ENCODE data around the gene ARFGAP2. TPM values are rescaled to one million over a fixed set of nuclear protein-coding genes. Genes with fewer than 3 reads are reported as not detected.
"Not testable (repeated sequence)": the region's sequence is repeated elsewhere in the genome, so short reads cannot be mapped to it uniquely, and the experiment has no call there.

The ARFGAP2 gene
- total RNA-seq, 1 experiment from 2014 or later = 111 TPM

- peak; percentile 43 for DNase-seq (ENCODE audit: low read depth)
Observed at GRCh38 chr11:47148903-47149531, 27.7 kb downstream of the ARFGAP2 start.

DNA sequence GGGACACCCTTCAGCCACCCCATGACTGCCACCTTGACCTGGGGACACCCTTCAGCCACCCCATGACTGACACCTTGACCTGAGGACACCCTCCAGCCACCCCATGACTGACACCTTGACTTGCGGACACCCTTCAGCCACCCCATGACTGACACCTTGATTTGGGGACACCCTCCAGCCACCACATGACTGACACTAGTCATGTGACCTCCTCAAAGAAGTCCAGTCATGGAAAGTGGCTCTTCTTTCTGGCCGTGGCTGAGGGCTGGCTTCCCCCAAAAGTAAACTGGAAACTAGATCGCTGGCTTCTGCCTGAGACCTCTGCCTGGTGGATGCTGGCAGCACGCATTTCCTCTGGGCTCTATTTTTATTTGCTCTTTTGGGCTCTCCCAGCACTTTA lies 28.4 kb downstream of the ARFGAP2 start:
- DNase-seq (ENCODE audit: low read depth) = no peak

DNA sequence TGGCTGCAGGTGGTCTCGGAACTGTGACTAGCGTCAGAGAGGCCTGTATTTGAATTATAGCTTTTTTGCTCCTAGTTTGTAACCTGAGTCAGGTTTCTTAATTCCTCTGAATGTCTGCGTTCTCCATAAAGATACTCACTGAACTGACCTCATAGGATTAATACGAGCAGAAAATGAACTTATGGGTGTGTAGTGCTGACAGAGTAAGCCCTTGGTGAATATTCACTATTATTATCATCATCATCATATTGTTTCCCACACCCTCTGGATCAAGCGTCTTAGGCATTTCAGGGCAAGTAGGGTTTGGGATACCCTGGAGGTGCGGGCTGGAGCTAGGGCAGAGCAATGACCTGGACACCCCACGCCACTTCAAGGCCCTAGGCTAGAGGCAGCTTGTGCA lies 29.0 kb downstream of the ARFGAP2 start:
- DNase-seq (ENCODE audit: low read depth) = no peak

GRCh38 chr11:47147250-47147649 lies 29.4 kb downstream of the ARFGAP2 start:
- no peak for DNase-seq (ENCODE audit: low read depth)

DNA sequence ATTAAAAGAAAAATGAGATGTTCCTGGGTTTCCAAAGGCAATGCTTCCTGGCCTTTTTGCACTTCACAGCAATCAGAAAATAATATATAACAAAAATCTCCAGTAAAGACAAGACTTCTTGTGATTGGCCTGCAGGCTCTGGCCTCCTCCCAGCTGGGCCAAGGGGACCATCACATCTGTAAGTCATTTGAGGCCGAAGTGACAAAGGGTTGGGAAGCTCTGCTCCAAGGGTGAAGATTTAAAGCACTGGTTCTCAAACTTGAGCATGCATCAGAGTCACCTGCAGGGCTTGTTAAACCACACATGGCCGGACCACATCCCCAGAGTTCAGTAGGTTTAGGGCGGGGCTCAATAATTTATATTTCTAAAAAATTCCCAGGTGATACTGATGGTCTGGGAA lies 32.1 kb downstream of the ARFGAP2 start:
- DNase-seq (ENCODE audit: low read depth) = no peak

- DNase-seq (ENCODE audit: low read depth) = peak; percentile 82
Observed at GRCh38 chr11:47143322-47143721, 33.4 kb downstream of the ARFGAP2 start.

DNA sequence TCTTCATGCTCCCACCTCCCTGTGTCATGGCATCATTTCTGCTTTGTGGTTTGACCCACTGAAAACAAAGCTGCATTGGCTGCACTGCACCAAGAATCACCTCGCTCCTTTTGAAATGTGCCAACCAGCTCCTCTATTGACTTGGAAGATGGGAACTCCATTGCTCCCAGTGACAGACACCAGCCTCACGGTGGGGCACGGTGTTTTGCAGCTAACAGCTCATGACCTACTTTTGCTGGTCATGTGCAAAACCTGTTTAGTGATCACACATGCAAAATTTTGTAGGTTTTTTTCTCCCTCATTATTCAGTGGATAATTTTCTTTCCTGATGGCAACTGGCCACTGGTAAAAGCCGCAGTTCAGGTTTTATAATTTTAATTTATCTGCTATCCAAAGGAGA lies 36.8 kb downstream of the ARFGAP2 start:
- no peak for DNase-seq (ENCODE audit: low read depth)

DNA sequence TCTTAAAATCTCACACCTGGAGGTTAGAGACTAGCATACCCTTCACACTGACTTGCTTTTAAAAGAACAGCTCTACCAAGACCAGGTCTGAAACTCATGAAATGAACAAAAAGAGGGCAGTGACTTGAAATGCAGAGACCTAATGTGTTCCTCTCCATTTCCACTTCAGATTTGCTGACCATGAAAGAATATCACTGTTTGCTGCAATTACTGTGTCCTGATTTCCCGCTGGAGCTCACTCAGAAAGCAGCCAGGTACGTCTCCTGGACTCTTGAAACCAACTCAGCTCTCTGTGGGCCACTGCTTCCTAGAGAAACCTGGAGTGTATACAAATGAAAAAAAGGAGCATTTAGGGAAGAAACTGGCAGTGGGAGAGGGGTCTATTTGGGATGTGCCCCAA lies 39.2 kb downstream of the ARFGAP2 start:
- DNase-seq (ENCODE audit: low read depth) = no peak

- no peak for DNase-seq (ENCODE audit: low read depth)
Observed at GRCh38 chr11:47136921-47137320, 39.8 kb downstream of the ARFGAP2 start.

DNA sequence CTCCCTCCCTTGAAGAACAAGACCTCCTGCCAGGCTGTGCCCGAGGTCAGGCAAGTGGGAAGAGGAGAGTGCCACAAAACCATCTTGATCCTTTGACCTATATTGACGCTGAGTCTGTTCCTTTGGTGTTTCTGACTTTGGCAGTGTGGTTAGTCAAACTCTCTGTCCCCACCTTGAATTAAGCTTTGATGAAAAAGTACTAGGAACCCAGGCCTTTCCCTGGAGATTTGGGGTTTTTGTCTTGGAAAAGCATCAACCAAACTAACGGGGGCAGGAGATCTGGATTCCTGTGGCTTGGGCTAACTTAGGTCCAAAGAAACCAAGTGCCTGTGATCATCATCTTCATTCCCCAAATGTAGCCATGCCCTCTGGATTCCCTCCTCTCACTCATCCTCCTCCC lies 40.4 kb downstream of the ARFGAP2 start:
- DNase-seq (ENCODE audit: low read depth) = peak; percentile 60

GRCh38 chr11:47132981-47133380 lies 43.7 kb downstream of the ARFGAP2 start:
- DNase-seq (ENCODE audit: low read depth) = no peak

DNA sequence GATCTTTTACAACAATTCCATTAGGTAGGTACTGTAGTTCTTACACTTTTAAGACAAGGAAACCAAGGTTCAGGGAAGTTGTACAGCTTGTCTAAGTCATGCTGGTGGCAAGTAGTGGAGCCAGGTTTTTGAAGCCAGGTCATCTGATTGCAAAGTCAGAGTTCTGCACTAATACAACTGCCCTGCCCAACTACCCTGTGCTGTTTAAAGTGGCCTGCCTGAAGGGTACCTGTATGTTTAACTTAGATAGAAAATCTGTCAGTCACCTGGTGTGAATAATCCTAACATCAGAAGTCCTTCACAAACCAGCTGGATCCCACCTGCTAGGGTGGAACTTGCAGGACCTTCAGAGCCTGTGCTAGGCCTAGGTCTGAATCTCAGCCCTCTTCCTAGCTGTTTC lies 44.2 kb downstream of the ARFGAP2 start:
- no peak for DNase-seq (ENCODE audit: low read depth)

DNA sequence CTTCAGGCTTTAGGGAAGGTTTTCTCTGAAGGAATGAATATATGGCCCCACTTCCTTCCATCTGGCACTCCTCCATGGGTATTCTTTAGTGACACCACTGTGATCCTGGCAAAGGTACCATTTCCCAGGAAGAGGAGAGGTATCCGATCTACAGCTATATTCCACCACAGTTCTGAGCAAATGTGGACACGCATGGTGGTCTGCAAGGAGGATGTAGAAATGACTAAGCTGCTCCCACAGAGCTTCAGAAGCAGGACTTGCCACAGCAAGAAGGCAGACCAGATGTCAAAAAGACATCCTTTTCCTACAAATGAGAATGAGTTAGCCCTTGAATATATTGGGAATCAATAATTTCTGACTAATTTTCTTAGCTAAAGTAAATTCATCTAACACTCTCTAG lies 45.5 kb downstream of the ARFGAP2 start:
- no peak for DNase-seq (ENCODE audit: low read depth)

DNA sequence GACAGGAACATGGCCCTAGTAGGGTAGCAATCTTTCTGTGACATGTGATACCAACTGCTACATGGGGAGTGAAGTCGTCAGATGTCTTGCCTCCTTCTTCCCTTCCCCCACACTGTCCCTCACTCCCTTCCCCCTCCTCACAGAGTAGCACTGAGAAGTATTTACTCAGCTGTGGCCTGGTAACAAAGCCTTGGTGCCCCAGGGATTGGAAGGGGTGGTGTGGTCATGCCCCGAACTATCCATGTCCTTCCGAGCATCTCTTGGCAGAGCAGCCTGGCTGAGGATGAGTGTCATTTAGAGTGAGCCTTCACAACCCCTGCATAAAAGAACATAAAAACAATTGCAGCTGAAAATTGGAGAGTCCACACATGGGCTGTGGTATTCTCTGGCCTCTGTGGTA lies 46.1 kb downstream of the ARFGAP2 start:
- peak; percentile 78 for DNase-seq (ENCODE audit: low read depth)

DNA sequence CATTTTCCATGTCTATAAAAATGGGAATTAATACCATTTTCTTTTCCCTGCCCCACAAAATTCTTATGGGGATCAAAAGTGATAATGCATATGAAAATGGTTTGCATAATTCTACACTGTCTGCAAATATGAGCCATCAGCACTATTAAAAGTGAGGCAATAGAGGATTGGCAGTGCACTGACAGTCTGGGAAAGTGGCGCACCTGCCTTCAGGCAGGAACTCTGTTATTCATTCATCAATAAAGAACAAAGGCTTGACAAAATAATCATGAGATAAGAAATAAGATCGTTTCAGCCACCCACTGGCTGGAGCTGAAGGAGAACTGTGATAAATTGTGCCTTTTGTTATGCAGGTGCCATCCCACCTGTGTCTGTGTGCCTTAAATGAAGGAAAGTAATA lies 49.5 kb downstream of the ARFGAP2 start:
- no peak for DNase-seq (ENCODE audit: low read depth)

GRCh38 chr11:47125083-47125482 lies 51.6 kb downstream of the ARFGAP2 start:
- no peak for DNase-seq (ENCODE audit: low read depth)

DNA sequence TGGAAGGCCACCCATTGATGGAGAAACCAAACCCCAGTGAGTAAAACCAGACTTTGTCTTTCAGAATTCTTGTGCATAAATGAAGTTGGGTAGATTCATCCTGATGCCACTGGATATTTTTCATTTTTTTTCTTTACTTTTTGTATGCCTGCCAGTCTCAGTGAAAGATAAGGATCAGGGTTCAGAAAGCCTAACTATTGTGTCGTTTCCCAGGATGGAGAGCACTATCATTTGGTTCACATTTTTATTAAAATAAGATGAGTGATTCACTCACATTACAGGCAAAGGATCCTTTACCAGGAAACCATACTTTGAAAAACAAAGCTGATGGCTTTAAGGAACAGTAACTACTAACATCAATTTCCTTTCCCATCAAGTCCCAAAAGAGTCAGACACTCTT lies 52.0 kb downstream of the ARFGAP2 start:
- DNase-seq (ENCODE audit: low read depth) = no peak

- no peak for DNase-seq (ENCODE audit: low read depth)
Observed at GRCh38 chr11:47123094-47123493, 53.6 kb downstream of the ARFGAP2 start.

GRCh38 chr11:47121731-47122130 lies 54.9 kb downstream of the ARFGAP2 start:
- no peak for DNase-seq (ENCODE audit: low read depth)

GRCh38 chr11:47121056-47121455 lies 55.6 kb downstream of the ARFGAP2 start:
- DNase-seq (ENCODE audit: low read depth) = no peak

GRCh38 chr11:47118958-47119688 lies 57.6 kb downstream of the ARFGAP2 start:
- DNase-seq (ENCODE audit: low read depth) = not testable (repeated sequence)

Measured in LHCN-M2 (cell line).